GM18907 (cell line): ENCODE measurements around the gene SLC14A1.

ENCODE experiments used
- ATAC-seq: cut with Tn5 transposase; IDR thresholded peaks from one replicate; pipeline ENCODE4 v1.9.1; 2021; ENCODE audit warnings: mild to moderate bottlenecking, moderate library complexity; ENCODE audit not compliant: unreplicated experiment

Gene SLC14A1

GRCh38 chr18:45723567-45724355 lies at the start of gene SLC14A1:
TSS of gene SLC14A1 (plus strand) at chr18:45724181. CDS start at chr18:45730321, 6,140 bp downstream.
- ATAC-seq: no peak

GRCh38 chr18:45677276-45677807 lies 46.6 kb upstream of the SLC14A1 start:
- ATAC-seq: no peak

- no peak for ATAC-seq
Measured at GRCh38 chr18:45678441-45678840, 45.5 kb upstream of the SLC14A1 start.

GRCh38 chr18:45678850-45679249 lies 45.1 kb upstream of the SLC14A1 start:
- ATAC-seq: no peak

GRCh38 chr18:45680066-45680690 lies 43.8 kb upstream of the SLC14A1 start:
- ATAC-seq: no peak

- ATAC-seq: no peak
Measured at GRCh38 chr18:45682181-45682580, 41.8 kb upstream of the SLC14A1 start.

GRCh38 chr18:45684341-45685115 lies 39.5 kb upstream of the SLC14A1 start:
- no peak for ATAC-seq

- peak; percentile 87 for ATAC-seq
Measured at GRCh38 chr18:45686891-45687611, 36.9 kb upstream of the SLC14A1 start.

GRCh38 chr18:45687621-45688020 lies 36.4 kb upstream of the SLC14A1 start:
- ATAC-seq: peak; percentile 45

- ATAC-seq: no peak
Measured at GRCh38 chr18:45688113-45688512, 35.9 kb upstream of the SLC14A1 start.

- ATAC-seq: no peak
Measured at GRCh38 chr18:45688833-45689232, 35.1 kb upstream of the SLC14A1 start.

GRCh38 chr18:45689396-45689795 lies 34.6 kb upstream of the SLC14A1 start:
- ATAC-seq: no peak

GRCh38 chr18:45690975-45691815 lies 32.8 kb upstream of the SLC14A1 start:
- no peak for ATAC-seq

- no peak for ATAC-seq
Measured at GRCh38 chr18:45691816-45692179, 32.2 kb upstream of the SLC14A1 start.

GRCh38 chr18:45702708-45703265 lies 21.2 kb upstream of the SLC14A1 start:
- no peak for ATAC-seq

- no peak for ATAC-seq
Measured at GRCh38 chr18:45708831-45709230, 15.2 kb upstream of the SLC14A1 start.

GRCh38 chr18:45712061-45712460 lies 11.9 kb upstream of the SLC14A1 start:
- ATAC-seq: no peak

GRCh38 chr18:45713239-45713638 lies 10.7 kb upstream of the SLC14A1 start:
- no peak for ATAC-seq

- ATAC-seq: no peak
Measured at GRCh38 chr18:45715212-45715780, 8.7 kb upstream of the SLC14A1 start.
